DND-41 (cell line): ENCODE results near the gene PDE4C.

Experiments
- ATAC-seq: fragments of 200-7000 bp; cut with Tn5 transposase; 3 replicates; pipeline ENCODE4 v1.9.1; 2021; ENCODE audit warnings: low read depth; ENCODE audit not compliant: insufficient read depth
- DNase-seq: peaks from one replicate; pipeline ENCODE4 v3.0.0-alpha.2; 2020
- H2AFZ ChIP-seq: 2 replicates; pipeline ENCODE4 v1.6.0; 2012; ENCODE audit warnings: low read depth, low read length
- H3K27ac ChIP-seq: 2 replicates; pipeline ENCODE4 v1.5.1; 2012; ENCODE audit warnings: low read length, inconsistent platforms
- H3K27me3 ChIP-seq: fragments of 200-600 bp; sonication (generic); 2 replicates; pipeline ENCODE4 v1.6.0; 2012; ENCODE audit warnings: low read length, mild to moderate bottlenecking, inconsistent platforms; ENCODE audit not compliant: insufficient read depth, poor library complexity
- H3K36me3 ChIP-seq: 2 replicates; pipeline ENCODE4 v1.5.1; 2012; ENCODE audit warnings: low read length, inconsistent platforms; ENCODE audit not compliant: insufficient read depth
- H3K4me1 ChIP-seq: 2 replicates; pipeline ENCODE4 v1.5.1; 2012; ENCODE audit warnings: mild to moderate bottlenecking, low read length; ENCODE audit not compliant: insufficient read depth
- H3K4me2 ChIP-seq: 2 replicates; pipeline ENCODE4 v1.6.0; 2012; ENCODE audit warnings: mild to moderate bottlenecking, moderate library complexity, low read length, inconsistent platforms; ENCODE audit not compliant: insufficient read depth
- H3K4me3 ChIP-seq, 2 experiments: fragments of 200-600 bp in 1 of 2; shearing (Covaris generic) in 1 of 2; 2 replicates each; pipeline ENCODE4 v1.5.1; 2012 to 2016; ENCODE audit warnings: inconsistent platforms in 2 of 2, low read length in 2 of 2, mild to moderate bottlenecking in 2 of 2, low read depth in 1 of 2, moderate library complexity in 1 of 2
- H3K79me2 ChIP-seq: 2 replicates; pipeline ENCODE4 v1.6.0; 2012; ENCODE audit warnings: low read length, inconsistent platforms; ENCODE audit not compliant: insufficient read depth
- H3K9ac ChIP-seq: 2 replicates; pipeline ENCODE4 v1.6.0; 2012; ENCODE audit warnings: low read depth, mild to moderate bottlenecking, inconsistent platforms, low read length, moderate library complexity
- H3K9me3 ChIP-seq: 2 replicates; pipeline ENCODE4 v1.5.1; 2012; ENCODE audit warnings: low read length, moderate library complexity, mild to moderate bottlenecking, inconsistent platforms; ENCODE audit not compliant: insufficient read depth, severe bottlenecking
- H4K20me1 ChIP-seq: 2 replicates; pipeline ENCODE4 v1.6.0; 2012; ENCODE audit warnings: low read length; ENCODE audit not compliant: insufficient read depth
- EZH2 ChIP-seq: IDR thresholded peaks from 3 replicates; pipeline ENCODE4 v1.6.1; 2012; ENCODE audit warnings: borderline replicate concordance, low read depth, mild to moderate bottlenecking, moderate library complexity, low read length, inconsistent platforms; ENCODE audit not compliant: severe bottlenecking
- TF ChIP-seq, protein P1 (sequence below): IDR thresholded peaks from 2 replicates; pipeline ENCODE4 v1.5.1; 2012; ENCODE audit warnings: borderline replicate concordance, low read length, moderate library complexity, mild to moderate bottlenecking; ENCODE audit not compliant: poor library complexity, severe bottlenecking; ENCODE audit errors: extremely low read depth

The PDE4C gene

DNA sequence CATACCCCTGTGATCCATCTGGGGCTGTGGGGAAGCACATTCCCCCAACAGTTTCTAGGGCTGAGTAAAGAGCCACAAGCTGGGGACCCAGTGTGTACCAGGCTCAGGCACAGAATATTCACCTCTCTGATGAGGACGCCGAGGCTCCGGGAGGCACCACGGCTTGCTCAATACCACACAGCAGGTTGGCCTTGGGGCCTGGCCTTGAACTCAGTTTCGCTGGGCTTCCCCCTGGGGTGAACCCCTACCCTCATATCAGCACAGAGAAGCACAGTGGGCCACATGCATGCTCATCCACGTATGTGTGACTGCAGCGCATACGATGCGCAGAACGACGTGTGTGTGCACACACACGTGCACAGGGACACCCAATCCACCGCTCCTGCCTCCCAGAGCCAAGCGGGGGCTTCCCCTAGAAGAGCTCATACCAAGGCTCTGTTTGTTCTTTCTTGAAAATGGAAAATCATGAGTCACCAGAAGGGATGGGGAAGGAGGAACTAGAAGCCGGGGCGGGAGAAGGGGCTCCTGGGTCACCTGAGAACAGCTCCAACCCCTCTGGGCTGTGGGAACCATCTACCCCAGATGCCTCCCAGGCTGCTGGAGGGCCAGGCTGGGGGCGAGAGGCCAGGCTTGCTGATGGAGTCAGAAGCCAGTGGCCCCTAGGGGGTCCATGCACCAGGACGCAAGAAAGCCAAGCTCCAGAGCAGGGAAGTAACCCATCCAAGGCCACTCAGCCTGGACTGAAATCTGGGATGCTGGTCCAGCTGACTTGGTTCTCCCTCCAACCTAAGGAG lies 4.9 kb upstream of the PDE4C start:
- Histone ChIP-seq H3K36me3 (no peaks in the 10 kb centered on the region), H3K9ac (no peak overlapping the region), H3K4me1 (no peaks in the 10 kb centered on the region), H2AFZ (no peak overlapping the region), H3K9me3 (no peaks in the 10 kb centered on the region), H3K27ac (no peak overlapping the region), H3K27me3 (no peaks in the 10 kb centered on the region), H3K79me2 (no peaks in the 10 kb centered on the region), H3K4me3 (no peak overlapping the region), H3K4me2 (no peak overlapping the region), H4K20me1 (peaks cover 22% of the 10 kb centered on the region; the same call in 1 of the 2 replicates)
- no peak for ATAC-seq
- no peak for DNase-seq
- TF ChIP-seq EZH2: no peak
- TF ChIP-seq, protein P1, sequence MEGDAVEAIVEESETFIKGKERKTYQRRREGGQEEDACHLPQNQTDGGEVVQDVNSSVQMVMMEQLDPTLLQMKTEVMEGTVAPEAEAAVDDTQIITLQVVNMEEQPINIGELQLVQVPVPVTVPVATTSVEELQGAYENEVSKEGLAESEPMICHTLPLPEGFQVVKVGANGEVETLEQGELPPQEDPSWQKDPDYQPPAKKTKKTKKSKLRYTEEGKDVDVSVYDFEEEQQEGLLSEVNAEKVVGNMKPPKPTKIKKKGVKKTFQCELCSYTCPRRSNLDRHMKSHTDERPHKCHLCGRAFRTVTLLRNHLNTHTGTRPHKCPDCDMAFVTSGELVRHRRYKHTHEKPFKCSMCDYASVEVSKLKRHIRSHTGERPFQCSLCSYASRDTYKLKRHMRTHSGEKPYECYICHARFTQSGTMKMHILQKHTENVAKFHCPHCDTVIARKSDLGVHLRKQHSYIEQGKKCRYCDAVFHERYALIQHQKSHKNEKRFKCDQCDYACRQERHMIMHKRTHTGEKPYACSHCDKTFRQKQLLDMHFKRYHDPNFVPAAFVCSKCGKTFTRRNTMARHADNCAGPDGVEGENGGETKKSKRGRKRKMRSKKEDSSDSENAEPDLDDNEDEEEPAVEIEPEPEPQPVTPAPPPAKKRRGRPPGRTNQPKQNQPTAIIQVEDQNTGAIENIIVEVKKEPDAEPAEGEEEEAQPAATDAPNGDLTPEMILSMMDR: no peak

DNA sequence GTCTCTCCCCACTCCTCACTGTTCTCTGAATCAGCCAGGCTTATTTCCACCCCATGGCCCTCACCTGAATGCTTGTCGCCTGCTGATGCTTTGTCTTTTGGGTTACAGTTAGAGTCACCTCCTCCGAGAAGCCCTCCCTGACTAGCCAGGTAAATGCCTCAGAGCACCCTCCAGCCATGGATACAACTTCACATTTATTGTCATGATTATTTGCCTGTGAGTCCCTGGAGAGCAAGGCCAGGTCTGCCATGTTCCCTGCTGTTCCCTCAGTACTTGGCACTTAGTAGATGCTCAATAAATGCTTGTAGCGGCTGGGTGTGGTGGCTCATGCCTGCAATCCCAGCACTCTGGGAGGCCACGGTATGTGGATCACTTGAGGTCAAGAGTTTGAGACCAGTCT lies 3.7 kb upstream of the PDE4C start:
- H3K4me2 ChIP-seq: no peak overlapping the region
- no peak for ATAC-seq
- peaks cover 22% of the 10 kb centered on the region; the same call in 1 of the 2 replicates for H4K20me1 ChIP-seq
- H3K27me3 ChIP-seq: no peaks in the 10 kb centered on the region
- no peak for TF ChIP-seq EZH2
- TF ChIP-seq, protein P1: no peak
- no peak for DNase-seq
- no peak overlapping the region for H2AFZ ChIP-seq
- no peak overlapping the region for H3K4me3 ChIP-seq
- H3K4me1 ChIP-seq: no peaks in the 10 kb centered on the region
- no peak overlapping the region for H3K27ac ChIP-seq
- no peaks in the 10 kb centered on the region for H3K79me2 ChIP-seq
- no peaks in the 10 kb centered on the region for H3K9me3 ChIP-seq
- no peak overlapping the region for H3K9ac ChIP-seq
- H3K36me3 ChIP-seq: no peaks in the 10 kb centered on the region

DNA sequence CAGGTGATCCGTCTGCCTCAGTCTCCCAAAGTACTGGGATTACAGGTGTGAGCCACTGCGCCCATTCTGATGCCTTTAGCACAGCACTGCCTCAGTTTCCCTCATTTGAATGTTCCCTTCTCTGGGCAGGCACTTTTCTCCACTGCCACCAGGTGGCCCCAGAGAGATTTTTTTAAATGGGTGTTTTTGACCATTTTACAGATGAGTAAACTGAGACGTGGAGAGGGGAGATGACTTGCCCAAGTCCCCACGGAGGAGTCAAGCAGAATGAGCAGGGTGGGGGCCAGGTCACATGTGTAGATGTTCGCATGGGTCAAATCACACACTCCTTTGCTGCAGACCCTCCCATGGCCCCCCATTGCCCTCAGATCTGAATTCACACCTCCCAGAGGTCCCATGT lies 3.2 kb upstream of the PDE4C start:
- no peak for TF ChIP-seq EZH2
- TF ChIP-seq, protein P1: peak; percentile 59
- no peak for DNase-seq
- Histone ChIP-seq H3K4me3 (no peak overlapping the region), H3K4me2 (no peak overlapping the region), H2AFZ (no peak overlapping the region), H3K4me1 (no peaks in the 10 kb centered on the region), H4K20me1 (peaks cover 22% of the 10 kb centered on the region; the same call in 1 of the 2 replicates), H3K79me2 (no peaks in the 10 kb centered on the region), H3K9ac (no peak overlapping the region), H3K9me3 (no peaks in the 10 kb centered on the region), H3K27me3 (no peaks in the 10 kb centered on the region), H3K36me3 (no peaks in the 10 kb centered on the region), H3K27ac (no peak overlapping the region)
- ATAC-seq: no peak
